ENCODE data around the gene PRKAG3. TPM values are rescaled to one million over a fixed set of nuclear protein-coding genes. Genes with fewer than 3 reads are reported as not detected.

PRKAG3 gene
- total RNA-seq, 1 donor from 2014 or later, result 0.14 TPM

DNA sequence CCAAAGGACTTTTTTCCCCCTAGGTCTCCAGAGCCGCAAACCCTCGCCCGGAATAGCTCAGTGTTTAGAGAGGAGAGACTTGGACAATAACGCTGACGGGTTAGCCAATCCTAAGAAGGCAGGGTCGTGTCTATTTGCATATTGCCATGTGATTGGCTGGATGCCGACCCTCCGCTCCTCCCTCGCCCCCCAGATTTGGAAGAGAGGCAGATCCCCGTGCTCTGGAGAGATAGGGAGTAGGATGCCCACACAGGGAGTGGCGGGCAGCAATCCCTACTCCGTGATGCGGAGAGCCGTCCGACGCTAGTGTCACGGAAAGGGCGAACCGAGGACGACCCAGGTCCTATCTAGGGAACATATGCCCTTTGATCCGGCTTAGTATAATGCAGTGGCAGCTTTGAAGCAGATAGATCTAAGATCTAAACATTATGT lies 29.4 kb upstream of the PRKAG3 start:
- DNase-seq, result peak; percentile 67
- H3K4me3 ChIP-seq, result peak overlapping the region; percentile 65
- no peaks in the 10 kb centered on the region for H3K9me3 ChIP-seq (replicated peaks)
- peak overlapping the region; percentile 63 for H3K27ac ChIP-seq (replicated peaks)
- H3K27me3 ChIP-seq (ENCODE audit: low read depth), result peaks cover 96% of the 10 kb centered on the region
- H3K36me3 ChIP-seq, result no peaks in the 10 kb centered on the region
- TF ChIP-seq CTCF (IDR thresholded peaks at IDR 0.05; ENCODE audit: borderline replicate concordance), result no peak
- intact Hi-C loops (cut with micrococcal nuclease), result no loop called here
- H3K4me1 ChIP-seq, result peaks cover 29% of the 10 kb centered on the region

DNA sequence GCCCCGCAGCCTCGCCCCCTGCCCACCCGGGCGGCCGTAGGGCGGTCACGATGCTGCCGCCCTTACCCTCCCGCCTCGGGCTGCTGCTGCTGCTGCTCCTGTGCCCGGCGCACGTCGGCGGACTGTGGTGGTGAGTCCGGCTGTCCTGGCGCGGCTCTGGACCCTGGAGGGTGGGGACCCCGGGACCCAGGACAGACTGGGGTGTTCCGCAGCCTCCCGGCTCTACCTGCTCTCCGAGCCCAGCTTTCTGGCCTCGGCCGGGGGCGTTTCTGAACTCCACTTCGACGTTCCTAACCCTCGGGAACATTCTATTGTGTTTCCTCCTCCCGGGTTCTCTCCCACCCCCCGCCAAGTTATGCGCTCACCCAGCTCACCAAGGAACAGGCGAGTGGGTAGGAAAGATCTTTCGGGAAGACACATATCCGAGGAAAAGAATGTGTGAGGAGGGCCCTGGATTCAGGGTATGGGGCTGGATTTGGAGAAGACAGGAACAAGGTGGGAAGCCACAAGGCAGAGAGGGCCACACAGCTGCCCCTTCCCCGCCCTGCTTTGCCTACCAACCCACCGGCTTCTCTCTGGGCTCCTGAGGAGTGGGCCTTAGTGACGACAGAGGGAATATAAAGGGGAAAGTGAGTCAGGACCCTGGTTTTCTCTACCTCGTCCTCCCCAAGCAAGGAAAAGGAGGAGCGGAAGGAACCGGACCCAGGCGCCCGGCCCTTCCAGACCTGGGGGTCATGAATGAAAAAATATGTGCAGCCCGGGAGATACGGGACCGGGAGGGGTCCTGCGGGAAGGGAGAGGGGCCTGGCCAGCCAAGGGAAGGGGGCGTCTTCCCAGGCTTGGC lies 28.6 kb upstream of the PRKAG3 start:
- H3K27ac ChIP-seq (replicated peaks), result peak overlapping the region; percentile 63

GRCh38 chr2:218859556-218859987 lies 28.0 kb upstream of the PRKAG3 start, which contains the start of gene WNT6:
WNT6 (plus strand) TSS chr2:218859805; CDS start chr2:218860038, 233 bp downstream.
- Histone ChIP-seq H3K27me3 (ENCODE audit: low read depth) (peaks cover 98% of the 10 kb centered on the region), H3K9me3 (replicated peaks) (no peaks in the 10 kb centered on the region), H3K27ac (replicated peaks) (peak within 1 kb of the TSS; percentile 63), H3K4me3 (peak within 1 kb of the TSS; percentile 65), H3K4me1 (peaks cover 29% of the 10 kb centered on the region), H3K36me3 (no peaks in the 10 kb centered on the region)
- no peak for DNase-seq
- intact Hi-C loops (cut with micrococcal nuclease), result no loop called here
- TF ChIP-seq CTCF (IDR thresholded peaks at IDR 0.05; ENCODE audit: borderline replicate concordance), result no peak

More for the DNA sequence above, 28.6 kb upstream of the PRKAG3 start:
- H3K4me3 ChIP-seq, result peak overlapping the region; percentile 65
- intact Hi-C loops (cut with micrococcal nuclease), result no loop called here
- no peaks in the 10 kb centered on the region for H3K9me3 ChIP-seq (replicated peaks)
- TF ChIP-seq CTCF (IDR thresholded peaks at IDR 0.05; ENCODE audit: borderline replicate concordance), result no peak
- peaks cover 29% of the 10 kb centered on the region for H3K4me1 ChIP-seq
- DNase-seq, result no peak
- H3K36me3 ChIP-seq, result no peaks in the 10 kb centered on the region
- H3K27me3 ChIP-seq (ENCODE audit: low read depth), result peaks cover 98% of the 10 kb centered on the region

- peak overlapping the region; percentile 65 for H3K4me3 ChIP-seq
- no peaks in the 10 kb centered on the region for H3K36me3 ChIP-seq
- H3K4me1 ChIP-seq, result peaks cover 29% of the 10 kb centered on the region
- peaks cover 98% of the 10 kb centered on the region for H3K27me3 ChIP-seq (ENCODE audit: low read depth)
- H3K27ac ChIP-seq (replicated peaks), result no peak overlapping the region
- intact Hi-C loops (cut with micrococcal nuclease), result no loop called here
- DNase-seq, result no peak
- no peaks in the 10 kb centered on the region for H3K9me3 ChIP-seq (replicated peaks)
- TF ChIP-seq CTCF (IDR thresholded peaks at IDR 0.05; ENCODE audit: borderline replicate concordance), result no peak
These were observed 27.3 kb upstream of the PRKAG3 start for GRCh38 chr2:218858671-218859555.

- H3K27ac ChIP-seq (replicated peaks), result no peak overlapping the region
- H3K27me3 ChIP-seq (ENCODE audit: low read depth), result peaks cover 98% of the 10 kb centered on the region
- H3K9me3 ChIP-seq (replicated peaks), result no peaks in the 10 kb centered on the region
- intact Hi-C loops (cut with micrococcal nuclease), result no loop called here
- no peak for TF ChIP-seq CTCF (IDR thresholded peaks at IDR 0.05; ENCODE audit: borderline replicate concordance)
- H3K4me1 ChIP-seq, result peaks cover 29% of the 10 kb centered on the region
- no peak for DNase-seq
- no peak overlapping the region for H3K4me3 ChIP-seq
- H3K36me3 ChIP-seq, result no peaks in the 10 kb centered on the region
These were observed 26.5 kb upstream of the PRKAG3 start for GRCh38 chr2:218858138-218858445.

Measured in left ventricle myocardium inferior (tissue), 1 donor.